Measurements from ENCODE around the gene FYCO1.

Gene FYCO1

DNA sequence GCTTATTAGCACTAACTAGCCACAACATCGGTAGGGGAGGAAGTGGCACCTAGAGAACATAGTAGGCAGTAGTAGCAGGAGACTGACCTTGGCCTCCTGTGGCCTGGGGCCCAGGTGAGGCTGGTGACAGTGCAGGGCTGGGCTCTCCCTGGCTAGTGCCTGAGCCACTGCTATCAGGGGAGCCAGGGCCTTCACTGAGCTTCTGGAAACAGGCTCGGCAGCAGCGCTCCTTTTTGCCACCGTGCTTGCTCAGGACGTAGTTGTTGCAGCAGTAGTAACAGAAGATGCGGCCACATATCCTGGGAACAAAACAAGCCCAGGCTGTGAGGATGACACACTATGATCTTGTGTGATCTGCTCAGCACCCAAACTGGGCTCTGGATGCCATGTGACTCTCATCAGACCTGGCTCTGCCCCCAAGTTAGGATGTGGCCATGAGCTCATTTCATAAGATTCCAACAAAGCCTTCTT, 37.3 kb downstream of the FYCO1 start:
- DNase-seq: no peak

DNA sequence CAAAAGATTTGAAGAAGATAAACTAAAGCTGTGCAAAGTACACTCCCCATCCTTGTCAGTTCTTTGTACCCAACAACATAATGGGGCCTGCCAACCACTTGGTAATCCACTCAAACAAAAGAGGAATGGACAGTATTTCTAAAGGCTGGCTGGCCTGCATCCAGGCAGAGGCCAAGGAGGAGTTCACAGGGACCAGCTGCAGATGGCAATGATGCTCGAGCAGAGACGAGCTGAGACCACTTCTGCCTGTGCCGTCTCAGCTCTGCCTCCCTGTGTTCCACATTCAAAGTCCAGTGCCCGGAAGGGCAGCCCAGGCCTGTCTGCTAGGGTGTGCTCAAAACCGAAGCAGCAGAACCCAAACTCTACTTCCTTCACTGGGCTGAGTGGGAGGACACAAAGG, 38.0 kb downstream of the FYCO1 start:
- DNase-seq: no peak

DNA sequence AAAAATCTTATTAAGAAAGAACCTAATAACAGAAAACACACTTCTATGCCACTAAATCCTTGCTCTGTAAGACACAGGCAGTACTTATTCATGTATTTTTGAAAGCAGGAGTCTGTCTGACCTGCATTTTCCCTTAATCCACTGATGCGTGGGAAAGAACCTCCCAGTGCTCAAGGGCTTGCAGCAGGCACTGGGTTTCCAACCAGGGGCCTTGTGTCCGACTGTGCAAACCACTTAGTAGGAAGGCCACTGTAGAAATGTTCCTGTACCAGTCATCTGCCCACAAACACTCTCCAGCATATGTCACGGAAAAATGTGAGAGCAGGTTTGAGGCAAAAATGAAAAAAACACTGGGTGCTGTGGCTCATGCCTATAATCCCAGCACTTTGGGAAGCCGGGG, 39.9 kb downstream of the FYCO1 start:
- no peak for DNase-seq

DNA sequence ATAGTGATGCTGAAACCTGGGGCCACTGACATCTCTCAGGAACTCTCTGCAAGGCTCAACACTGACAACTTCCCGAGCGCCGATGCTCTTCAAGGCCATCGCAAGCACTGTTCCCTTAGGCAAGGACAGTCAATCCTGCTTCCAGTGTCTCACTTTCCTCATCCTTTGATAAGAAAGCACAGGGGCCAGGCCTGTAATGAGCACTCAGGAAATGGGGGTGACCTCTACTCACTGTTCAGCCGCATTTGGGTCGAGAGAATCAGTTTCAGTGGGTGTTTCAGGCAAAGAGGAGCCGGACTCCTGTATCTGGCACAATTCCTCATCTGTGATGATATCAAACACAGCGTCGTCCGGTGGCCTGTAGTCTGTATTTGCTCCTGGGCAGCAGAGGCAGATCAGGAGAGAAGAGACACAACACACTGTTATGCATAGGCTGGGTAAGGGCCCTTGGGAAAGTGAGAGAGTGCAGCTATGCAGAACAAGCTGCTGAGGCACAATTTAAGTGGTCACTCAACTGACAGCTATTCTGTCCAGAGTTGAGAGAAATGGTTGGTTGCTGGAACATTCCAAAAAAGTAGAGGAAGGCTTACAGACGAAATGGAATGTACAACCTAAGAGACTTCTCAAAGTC, 40.5 kb downstream of the FYCO1 start:
- no peak for DNase-seq

DNA sequence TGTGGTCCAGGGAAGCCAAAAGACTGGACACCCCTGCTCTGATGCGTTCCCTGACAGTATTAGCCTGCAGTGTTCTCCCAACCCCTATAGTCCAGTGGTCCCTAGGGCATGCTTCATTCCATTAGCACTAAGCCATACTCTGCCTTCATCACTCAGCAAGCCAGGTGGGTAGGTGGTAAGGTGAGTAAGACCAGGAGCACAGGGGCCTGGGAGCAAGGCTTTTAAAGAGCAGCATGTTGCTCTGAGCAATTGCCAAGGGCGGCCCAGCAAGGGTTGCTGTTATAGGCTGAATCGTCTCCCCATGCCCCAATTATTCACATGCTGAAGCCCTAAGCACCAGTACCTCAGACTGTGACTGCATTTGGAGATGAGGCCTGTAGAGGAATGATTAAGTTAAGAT, 41.3 kb downstream of the FYCO1 start:
- no peak for DNase-seq

DNA sequence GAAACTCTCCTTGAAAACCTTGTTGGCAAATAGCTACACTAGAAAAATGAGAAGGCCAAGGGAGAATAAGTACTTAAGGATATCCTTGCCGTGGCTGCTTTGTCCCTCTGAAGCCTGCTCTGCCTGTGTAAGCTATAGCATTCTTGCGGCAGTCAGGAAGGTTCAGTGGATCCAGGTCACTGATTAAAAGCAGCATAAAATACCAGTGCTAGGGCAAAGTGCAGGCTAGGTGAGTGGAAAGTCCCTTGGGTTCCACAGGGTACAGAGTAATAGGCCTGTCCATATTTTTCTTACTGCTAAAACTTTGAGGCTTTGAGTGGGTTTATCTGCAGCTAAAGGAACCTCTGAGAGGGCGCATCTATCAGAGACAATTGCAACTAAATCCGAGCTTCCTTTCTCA, 42.1 kb downstream of the FYCO1 start:
- no peak for DNase-seq

DNA sequence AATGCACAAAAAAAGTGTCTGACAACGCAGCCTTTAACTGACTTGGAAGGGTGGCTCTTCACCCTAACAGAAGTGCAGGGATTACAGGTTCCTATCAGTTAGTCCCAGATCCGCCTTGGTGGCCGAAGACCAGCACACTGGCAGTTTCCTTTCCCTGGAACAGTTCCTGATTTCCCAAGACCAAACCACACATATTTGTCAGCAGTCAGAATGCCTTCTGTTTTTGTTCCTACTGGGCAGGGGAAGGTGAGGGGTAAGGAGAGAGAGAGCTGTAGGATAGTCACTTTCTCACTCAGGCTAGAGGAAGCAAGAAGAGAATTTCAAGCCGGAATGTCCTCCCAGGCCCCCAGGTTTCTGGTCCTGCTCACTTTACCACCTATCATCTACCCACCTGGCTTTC, 43.2 kb downstream of the FYCO1 start:
- DNase-seq: no peak

DNA sequence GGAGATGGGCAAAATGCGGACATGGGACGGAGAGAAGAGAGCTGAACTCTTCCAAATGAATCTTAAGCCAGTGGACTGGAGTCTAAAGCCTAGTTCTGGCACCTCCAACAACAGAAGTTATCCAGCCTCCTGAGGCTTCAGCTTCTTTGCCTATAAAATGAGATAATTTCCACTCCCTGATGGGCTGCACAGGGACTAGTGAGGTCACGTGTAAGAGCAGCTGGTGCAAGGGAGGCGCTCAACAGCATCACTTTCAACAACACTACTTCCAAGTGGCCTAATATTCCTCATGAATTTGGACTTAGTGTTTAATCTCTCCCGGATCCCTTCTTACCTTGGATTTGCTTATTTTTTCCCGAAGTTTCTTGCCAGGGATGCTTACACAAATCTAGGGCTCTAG, 43.7 kb downstream of the FYCO1 start:
- no peak for DNase-seq

DNA sequence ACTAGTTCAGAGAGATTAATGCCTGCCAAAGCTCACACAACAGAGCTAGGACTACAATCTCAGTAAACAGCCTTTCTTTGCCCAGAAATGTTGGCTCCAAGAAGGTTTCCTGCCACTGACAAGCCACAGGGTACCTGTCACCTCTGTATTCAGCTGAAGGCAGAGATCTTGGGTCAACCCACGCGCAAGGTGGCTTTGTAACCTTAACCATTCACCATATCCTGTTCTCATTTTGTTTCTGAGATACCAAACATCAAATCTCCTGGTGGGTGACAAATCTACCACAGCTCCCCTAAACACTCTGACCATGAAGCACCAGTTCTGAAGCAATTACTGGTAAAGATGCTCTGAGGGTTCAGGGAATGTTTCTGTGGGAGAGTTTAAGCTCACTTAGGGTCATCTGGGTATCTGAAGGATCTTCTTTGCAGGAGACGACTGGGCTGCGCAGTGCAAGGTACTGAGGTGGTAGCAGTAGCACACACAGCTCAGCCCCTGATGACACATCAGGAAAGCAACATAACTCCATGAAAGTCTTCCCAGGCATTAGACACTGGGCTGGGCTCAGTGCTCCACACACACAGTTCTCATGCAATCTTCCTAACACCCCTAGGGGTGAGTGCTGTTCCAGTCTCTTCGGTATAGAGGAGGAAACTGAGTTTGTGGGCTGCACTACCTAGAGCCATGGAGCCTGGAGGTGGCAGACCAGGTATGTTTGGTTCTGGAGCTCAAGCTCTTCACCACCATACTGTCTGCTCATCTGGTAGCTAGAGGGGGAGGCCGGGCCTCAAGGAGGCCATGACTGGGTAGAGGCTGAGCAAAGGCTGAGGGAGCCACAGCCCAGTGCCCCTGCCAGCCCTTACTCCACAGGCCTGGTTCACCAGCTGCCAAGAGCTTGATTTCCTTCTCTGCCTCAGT, 44.7 kb downstream of the FYCO1 start:
- DNase-seq: no peak

DNA sequence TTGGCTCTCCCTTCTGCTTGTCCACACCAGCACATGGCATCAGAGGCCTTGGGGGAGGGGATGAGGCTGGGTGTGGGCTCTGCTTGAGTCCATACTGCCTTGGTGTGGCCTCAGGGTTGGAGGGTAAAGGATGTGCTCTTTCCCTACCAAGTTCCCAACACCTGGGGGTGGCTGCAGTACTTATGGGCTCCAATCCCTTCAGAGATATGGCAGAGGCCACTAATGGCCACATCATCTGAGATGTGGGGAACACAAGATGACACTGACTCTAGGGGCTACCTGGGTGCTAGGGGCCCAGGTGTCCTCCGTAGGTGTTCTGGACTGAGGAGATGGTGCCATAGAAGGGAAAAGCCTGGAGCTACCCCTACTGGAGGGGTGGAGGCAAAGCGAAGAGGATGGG, 45.5 kb downstream of the FYCO1 start:
- no peak for DNase-seq

DNA sequence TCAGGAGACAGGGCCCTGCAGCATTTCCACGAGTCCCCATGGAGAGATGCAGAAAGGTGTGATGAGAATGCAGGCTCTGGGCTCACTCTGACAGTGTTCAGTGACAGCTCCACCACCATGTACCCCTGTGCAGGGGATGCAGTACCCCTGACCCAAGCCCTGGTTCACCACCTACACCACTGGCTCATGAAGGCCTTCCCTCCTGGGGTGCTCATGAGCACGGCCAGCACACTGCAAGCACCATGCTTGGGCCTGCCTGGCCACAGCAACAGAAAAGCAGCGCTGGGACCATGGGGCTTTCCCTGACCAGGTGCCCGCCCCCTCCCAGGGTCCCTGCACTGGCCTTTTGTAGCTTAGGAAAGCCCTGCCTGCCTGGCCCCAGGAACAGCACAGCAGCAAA, 46.2 kb downstream of the FYCO1 start:
- DNase-seq: no peak

DNA sequence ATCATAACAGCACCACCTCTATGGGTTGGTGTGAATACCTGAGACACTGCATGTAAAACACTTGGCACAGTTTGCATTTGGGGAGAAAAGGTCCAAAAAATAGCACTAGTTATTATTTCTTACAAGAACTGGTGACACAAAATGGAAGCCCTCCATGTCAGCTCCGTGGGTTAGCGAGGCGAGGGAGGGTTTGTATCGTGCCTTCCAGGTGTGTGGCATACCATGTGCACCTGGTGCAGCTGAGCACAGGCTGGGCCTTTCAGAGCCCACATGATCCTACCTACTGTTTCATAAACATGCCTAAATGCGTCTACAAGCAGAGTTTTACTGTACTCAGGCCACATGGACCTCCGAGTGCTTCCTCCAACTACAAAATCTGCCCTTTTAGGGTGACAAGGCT, 46.7 kb downstream of the FYCO1 start:
- no peak for DNase-seq

DNA sequence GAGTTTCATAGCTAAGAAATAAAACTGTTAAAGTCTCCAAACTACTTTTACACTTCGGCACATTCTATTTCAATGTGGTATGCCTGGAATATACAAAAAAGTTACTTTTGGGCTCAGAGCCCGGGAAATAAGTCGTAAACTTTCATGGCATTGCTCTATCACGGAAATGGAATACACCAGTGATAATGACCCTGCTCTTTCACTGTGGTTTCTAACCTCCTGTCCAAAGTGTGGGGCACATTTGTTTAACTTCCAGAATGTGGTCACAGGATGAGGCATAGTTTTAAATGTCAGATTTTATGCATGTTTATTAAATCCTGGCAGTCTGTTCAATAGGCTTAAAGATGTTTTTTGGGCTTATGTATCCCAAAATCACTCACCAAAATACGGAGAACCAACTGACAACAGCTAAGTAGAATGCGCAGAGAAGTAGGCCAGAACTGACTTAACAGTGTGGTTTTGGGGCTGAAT, 47.3 kb downstream of the FYCO1 start:
- no peak for DNase-seq

DNA sequence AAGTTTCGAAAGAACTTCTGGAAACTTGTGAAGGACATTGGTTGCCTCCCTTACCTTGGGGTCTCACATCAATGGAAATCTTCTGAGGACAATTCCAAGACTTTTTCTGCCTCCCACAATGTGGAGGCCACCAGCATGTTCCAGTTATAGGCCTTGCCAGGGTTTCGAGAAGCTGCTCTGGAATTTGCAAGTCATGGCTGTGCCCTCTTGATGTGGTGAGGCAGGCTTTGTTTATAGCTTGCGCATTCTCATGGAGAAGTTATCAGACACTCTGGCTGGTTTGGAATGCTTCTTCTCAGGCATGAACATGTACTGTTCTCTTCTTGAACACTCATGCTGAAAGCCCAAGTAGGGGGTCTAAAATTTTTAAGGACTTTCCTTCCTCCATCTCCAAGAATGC, 48.3 kb downstream of the FYCO1 start:
- no peak for DNase-seq

DNA sequence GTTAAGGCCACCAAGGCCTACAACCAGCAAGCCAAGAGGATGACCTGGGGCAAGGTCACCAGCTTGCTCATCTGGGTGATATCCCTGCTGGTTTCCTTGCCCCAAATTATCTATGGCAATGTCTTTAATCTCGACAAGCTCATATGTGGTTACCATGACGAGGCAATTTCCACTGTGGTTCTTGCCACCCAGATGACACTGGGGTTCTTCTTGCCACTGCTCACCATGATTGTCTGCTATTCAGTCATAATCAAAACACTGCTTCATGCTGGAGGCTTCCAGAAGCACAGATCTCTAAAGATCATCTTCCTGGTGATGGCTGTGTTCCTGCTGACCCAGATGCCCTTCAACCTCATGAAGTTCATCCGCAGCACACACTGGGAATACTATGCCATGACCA, 48.7 kb downstream of the FYCO1 start:
- no peak for DNase-seq

DNA sequence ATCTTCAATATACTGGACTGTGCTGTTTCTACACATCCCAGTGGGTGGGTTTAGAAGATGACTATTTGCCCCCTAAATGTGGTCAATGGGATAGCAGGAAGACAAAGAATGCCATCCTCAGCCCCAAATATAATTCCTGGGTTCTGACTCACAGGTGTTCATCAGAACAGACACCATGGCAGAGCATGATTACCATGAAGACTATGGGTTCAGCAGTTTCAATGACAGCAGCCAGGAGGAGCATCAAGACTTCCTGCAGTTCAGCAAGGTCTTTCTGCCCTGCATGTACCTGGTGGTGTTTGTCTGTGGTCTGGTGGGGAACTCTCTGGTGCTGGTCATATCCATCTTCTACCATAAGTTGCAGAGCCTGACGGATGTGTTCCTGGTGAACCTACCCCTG, 49.3 kb downstream of the FYCO1 start:
- no peak for DNase-seq

DNA sequence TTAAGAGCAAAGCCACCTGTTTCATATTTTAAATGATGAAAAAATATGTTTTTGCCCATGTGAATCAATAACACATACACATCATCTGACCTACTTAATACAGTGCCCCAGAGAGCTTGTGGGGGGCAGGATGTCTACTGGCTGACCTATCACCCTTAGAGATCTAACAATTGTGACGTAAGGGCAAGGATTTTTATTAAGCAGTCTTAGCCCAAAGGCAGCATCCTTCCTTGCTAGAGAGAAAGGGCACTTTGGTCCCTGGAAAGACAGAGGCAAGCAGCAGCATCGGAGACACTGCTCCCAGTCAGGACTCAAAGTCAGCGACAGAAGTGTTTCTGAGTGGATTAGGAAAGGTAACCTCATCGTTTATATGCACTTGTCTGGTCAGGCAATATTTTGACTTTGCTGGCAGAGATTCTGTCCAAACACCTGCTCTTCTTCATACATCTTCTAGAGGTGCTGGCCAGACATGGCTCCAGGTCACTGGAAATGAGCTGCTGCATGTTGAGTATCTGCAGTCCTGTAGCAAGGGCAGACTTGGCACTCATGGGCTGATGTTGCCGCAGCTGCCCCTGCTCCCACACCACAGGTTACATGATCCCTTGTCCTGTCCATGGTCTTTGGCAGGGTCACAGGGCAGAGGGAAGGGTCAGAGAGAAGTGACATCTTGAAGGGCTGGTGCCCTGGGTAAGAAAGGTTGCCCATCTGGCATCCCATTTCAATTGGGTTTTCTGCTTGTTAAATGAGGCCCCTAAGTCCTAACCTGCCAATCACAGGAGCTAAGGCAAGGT, 50.6 kb downstream of the FYCO1 start:
- DNase-seq: no peak

DNA sequence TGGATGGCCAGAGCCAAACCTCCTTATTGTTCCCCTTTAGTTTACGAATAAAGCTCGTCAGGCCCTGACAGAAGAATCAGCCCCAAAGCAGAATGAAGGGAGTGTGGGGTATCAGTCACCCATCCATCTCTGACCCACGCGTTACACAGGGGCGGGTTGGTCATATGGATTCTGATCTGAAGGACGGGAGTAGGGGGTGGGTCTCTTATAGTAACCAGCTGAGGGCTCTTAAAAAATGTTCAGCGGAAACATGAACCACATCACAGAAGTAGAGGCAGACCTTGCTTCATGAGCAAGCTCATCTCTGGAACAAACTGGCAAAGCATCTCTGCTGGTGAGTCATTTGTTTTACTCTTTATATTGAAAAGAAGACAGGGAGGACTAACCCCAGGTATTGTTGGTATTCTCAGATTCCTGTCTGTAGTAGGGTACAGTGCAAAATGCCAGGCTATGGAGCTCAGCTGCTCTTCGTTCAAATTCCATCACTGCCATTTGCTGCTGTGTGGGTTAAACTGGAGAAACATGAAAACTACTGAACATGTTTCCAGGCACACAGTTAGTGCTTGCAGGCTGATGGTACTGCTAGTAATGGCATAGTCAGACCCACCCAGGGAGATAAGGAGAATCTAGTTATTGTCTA, 52.3 kb downstream of the FYCO1 start, which contains the start of gene CXCR6:
Gene CXCR6, plus strand, starts transcription at position 258 of the 640 bp plus-strand sequence. CDS start 3,018 bp downstream, outside the sequence.
- DNase-seq: no peak

DNA sequence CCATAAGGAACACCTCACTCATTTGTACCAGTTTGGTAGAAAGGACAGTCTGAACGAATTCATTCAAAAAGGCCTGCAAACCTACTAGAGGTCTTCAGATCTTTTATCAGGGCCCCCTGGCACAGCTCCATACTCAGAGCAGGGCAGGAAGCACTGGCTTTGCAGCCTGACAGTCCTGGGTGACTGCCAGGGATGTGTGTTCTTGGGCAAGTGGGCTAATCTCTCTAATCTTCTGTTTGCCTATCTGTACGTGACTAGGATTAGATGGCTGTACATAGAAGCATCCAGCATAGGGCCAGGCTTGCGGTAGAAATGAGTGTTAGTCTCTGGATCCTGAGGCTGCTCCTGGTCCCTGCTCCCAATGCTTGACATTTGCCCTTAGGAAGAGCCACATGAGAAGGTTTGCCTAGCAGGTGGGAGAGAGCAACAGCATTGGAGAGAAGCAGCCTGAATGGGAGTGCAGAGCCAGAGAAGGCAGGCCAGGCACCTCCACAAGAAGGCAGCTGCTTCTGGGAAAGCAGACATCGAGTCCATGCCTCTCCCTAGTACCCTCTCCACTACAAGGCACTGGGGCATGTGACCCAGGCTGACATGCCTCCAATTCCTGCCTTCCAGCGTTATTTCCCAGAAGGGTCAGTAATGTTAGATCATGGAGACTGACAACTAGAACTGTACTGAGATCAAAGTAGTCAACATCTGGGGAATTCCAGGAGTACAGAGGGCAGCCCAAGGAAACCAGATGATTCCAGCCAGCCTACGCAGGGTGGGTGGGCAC, 53.4 kb downstream of the FYCO1 start:
- DNase-seq: no peak

DNA sequence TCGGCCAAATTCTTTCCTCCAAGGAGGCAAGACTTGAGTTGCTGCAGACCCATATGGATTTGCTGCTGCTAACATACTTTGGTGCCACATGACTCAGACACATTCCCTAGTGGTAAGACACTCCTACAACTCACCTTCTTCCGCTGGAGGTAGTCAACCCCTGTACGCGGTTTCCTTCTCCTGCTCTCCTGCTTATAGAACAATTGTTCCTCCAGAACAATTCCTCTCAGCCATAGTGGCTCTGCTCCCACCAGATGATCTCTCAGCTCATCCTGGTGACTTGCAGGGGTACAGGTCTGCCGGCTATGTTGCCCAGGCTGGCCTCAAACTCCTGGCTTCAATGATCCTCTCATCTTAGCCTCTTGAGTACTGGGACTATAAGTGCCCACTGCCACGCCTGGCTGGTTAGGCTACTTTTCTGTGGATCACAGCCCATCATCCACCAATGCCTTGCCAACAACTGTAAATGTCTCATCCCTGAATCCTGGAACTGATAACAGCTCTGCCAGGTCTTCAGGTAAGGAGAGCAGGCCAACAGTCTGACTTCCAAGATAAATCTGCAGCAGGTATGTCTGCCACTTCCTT, 54.8 kb downstream of the FYCO1 start:
- no peak for DNase-seq

DNA sequence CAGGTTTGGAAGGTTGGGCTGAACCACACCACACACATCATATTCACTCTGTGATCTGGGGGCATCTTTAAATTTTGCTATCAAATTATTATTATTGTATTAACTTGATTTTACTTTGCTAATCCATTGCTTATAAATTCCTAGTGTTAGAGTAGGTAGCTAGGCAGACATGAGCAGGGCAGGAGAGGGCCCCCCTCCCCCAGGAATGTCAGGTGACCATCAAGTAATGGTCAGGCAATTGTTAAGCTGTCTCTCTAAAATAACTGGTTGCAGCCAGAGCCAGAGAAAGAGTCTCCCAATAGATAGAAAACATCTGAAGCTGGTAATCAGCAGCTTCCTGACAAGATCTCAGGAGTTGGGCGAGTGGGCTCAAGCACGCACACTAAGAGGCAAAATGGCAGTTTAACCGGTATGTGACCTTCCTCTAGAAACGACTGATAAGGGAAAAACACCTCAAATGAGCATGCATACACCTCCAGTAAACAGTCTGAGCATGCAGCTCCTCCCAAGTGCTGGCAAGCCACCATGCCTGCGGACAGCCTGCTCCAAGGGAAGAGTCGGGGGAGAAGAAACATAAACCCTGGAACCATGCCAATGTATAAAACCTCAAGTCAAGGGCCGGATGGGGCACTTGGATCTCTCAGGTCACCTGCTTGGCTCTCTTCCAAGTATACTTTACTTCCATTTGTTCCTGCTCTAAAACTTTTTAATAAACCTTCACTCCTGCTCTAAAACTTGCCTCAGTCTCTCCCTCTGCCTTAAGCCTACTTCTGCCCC, 55.4 kb downstream of the FYCO1 start:
- no peak for DNase-seq
